Ishikawa (cell line): ENCODE measurements around the gene USP22.

ENCODE experiments used
- CEBPB ChIP-seq: IDR thresholded peaks from 2 replicates; pipeline ENCODE4 v1.6.1; 2012
- CREB1 ChIP-seq: IDR thresholded peaks from 2 replicates; pipeline ENCODE4 v1.6.1; 2012; ENCODE audit warnings: low read depth
- EGR1 ChIP-seq: IDR thresholded peaks from 2 replicates; pipeline ENCODE4 v1.6.1; 2012
- EP300 ChIP-seq: IDR thresholded peaks from 2 replicates; pipeline ENCODE4 v1.6.1; 2012; ENCODE audit warnings: borderline replicate concordance
- FOXM1 ChIP-seq: IDR thresholded peaks from 2 replicates; pipeline ENCODE4 v1.6.1; 2012; ENCODE audit warnings: low read depth, borderline replicate concordance
- MAX ChIP-seq: IDR thresholded peaks from 2 replicates; pipeline ENCODE4 v1.6.1; 2012
- NFIC ChIP-seq: IDR thresholded peaks from 2 replicates; pipeline ENCODE4 v1.6.1; 2012
- RAD21 ChIP-seq: IDR thresholded peaks from 2 replicates; pipeline ENCODE4 v1.6.1; 2012; ENCODE audit warnings: low read depth
- REST ChIP-seq: IDR thresholded peaks from 2 replicates; pipeline ENCODE4 v1.6.1; 2012; ENCODE audit warnings: low read depth, mild to moderate bottlenecking
- TAF1 ChIP-seq: IDR thresholded peaks from 2 replicates; pipeline ENCODE4 v1.6.1; 2012; ENCODE audit warnings: low read depth, mild to moderate bottlenecking
- TCF12 ChIP-seq: IDR thresholded peaks from 2 replicates; pipeline ENCODE4 v1.6.1; 2012; ENCODE audit warnings: low read depth
- TEAD4 ChIP-seq: IDR thresholded peaks from 2 replicates; pipeline ENCODE4 v1.6.1; 2012
- USF1 ChIP-seq: IDR thresholded peaks from 2 replicates; pipeline ENCODE4 v1.6.1; 2012
- YY1 ChIP-seq: IDR thresholded peaks from 2 replicates; pipeline ENCODE4 v1.6.1; 2012; ENCODE audit warnings: low read depth
- ZBTB7A ChIP-seq: IDR thresholded peaks from 2 replicates; pipeline ENCODE4 v1.6.1; 2012; ENCODE audit warnings: low read depth

The USP22 gene

GRCh38 chr17:20989991-20990855 is 52.6 kb downstream of the USP22 start:
- TF ChIP-seq YY1: no peak
- TF ChIP-seq CEBPB: no peak
- no peak for TF ChIP-seq TCF12
- TF ChIP-seq TEAD4: no peak
- no peak for TF ChIP-seq EGR1
- no peak for TF ChIP-seq REST
- TF ChIP-seq CREB1: no peak
- TF ChIP-seq MAX: no peak
- no peak for TF ChIP-seq EP300
- TF ChIP-seq NFIC: no peak
- TF ChIP-seq FOXM1: no peak
- TF ChIP-seq RAD21: no peak
- no peak for TF ChIP-seq ZBTB7A
- no peak for TF ChIP-seq USF1
- TF ChIP-seq TAF1: no peak

- no peak for TF ChIP-seq TEAD4
- TF ChIP-seq NFIC: no peak
- no peak for TF ChIP-seq TAF1
- TF ChIP-seq YY1: no peak
- no peak for TF ChIP-seq USF1
- no peak for TF ChIP-seq REST
- no peak for TF ChIP-seq FOXM1
- TF ChIP-seq EP300: no peak
- TF ChIP-seq CREB1: no peak
- no peak for TF ChIP-seq MAX
- no peak for TF ChIP-seq CEBPB
Measured at GRCh38 chr17:20989481-20989880, 53.3 kb downstream of the USP22 start.

GRCh38 chr17:20988896-20989295 is 53.9 kb downstream of the USP22 start:
- TF ChIP-seq EGR1 (no peak), EP300 (no peak), TAF1 (no peak), YY1 (no peak), RAD21 (no peak), NFIC (no peak), USF1 (no peak), MAX (no peak), REST (no peak), TCF12 (no peak), CREB1 (no peak)

- TF ChIP-seq TEAD4: no peak
- no peak for TF ChIP-seq CREB1
- TF ChIP-seq FOXM1: no peak
- TF ChIP-seq EP300: no peak
- TF ChIP-seq RAD21: no peak
- TF ChIP-seq EGR1: no peak
- TF ChIP-seq YY1: no peak
- no peak for TF ChIP-seq REST
- TF ChIP-seq MAX: no peak
- TF ChIP-seq ZBTB7A: no peak
- TF ChIP-seq CEBPB: no peak
Measured at GRCh38 chr17:20988001-20988636, 54.7 kb downstream of the USP22 start.
